Mucosa of stomach (tissue), 1 donor: ENCODE measurements around the gene UVRAG.
"Not testable (repeated sequence)": the region's sequence is repeated elsewhere in the genome, so short reads cannot be mapped to it uniquely, and the experiment has no call there.

Source experiments
- H3K27me3 ChIP-seq: one replicate; pipeline ENCODE4 v1.7.0; 2013; ENCODE audit warnings: mild to moderate bottlenecking, low read length; ENCODE audit not compliant: control insufficient read depth, insufficient read depth
- H3K36me3 ChIP-seq: one replicate; pipeline ENCODE4 v1.7.0; 2013; ENCODE audit warnings: low read length; ENCODE audit not compliant: control insufficient read depth, insufficient read depth
- H3K4me1 ChIP-seq: one replicate; pipeline ENCODE4 v1.7.0; 2013; ENCODE audit warnings: mild to moderate bottlenecking, low read length; ENCODE audit not compliant: control insufficient read depth, insufficient read depth
- H3K4me3 ChIP-seq: one replicate; pipeline ENCODE4 v1.7.0; 2013; ENCODE audit warnings: low read length
- H3K9ac ChIP-seq: one replicate; pipeline ENCODE4 v1.7.0; 2013; ENCODE audit warnings: mild to moderate bottlenecking, low read length, moderate library complexity
- H3K9me3 ChIP-seq: one replicate; pipeline ENCODE4 v1.7.0; 2013; ENCODE audit warnings: mild to moderate bottlenecking, low read length, moderate library complexity; ENCODE audit not compliant: control insufficient read depth
- donor health status: Pancreatic carcinoma.

Gene UVRAG

GRCh38 chr11:75836417-75836816 lies 21.4 kb downstream of the UVRAG start:
- H3K4me3 ChIP-seq = no peak overlapping the region
- H3K27me3 ChIP-seq = no peaks in the 10 kb centered on the region
- H3K4me1 ChIP-seq = no peaks in the 10 kb centered on the region
- H3K9ac ChIP-seq = no peak overlapping the region
- H3K9me3 ChIP-seq = no peaks in the 10 kb centered on the region
- no peaks in the 10 kb centered on the region for H3K36me3 ChIP-seq

GRCh38 chr11:75839851-75840250 lies 24.8 kb downstream of the UVRAG start:
- H3K27me3 ChIP-seq = no peaks in the 10 kb centered on the region
- H3K9me3 ChIP-seq = no peaks in the 10 kb centered on the region
- no peaks in the 10 kb centered on the region for H3K4me1 ChIP-seq
- H3K9ac ChIP-seq = no peak overlapping the region
- H3K36me3 ChIP-seq = no peaks in the 10 kb centered on the region
- H3K4me3 ChIP-seq = no peak overlapping the region

GRCh38 chr11:75840522-75840921 lies 25.5 kb downstream of the UVRAG start:
- no peaks in the 10 kb centered on the region for H3K36me3 ChIP-seq
- no peaks in the 10 kb centered on the region for H3K9me3 ChIP-seq
- H3K9ac ChIP-seq = no peak overlapping the region
- H3K4me1 ChIP-seq = no peaks in the 10 kb centered on the region
- H3K4me3 ChIP-seq = no peak overlapping the region
- no peaks in the 10 kb centered on the region for H3K27me3 ChIP-seq

- Histone ChIP-seq H3K36me3 (no peaks in the 10 kb centered on the region), H3K9me3 (no peaks in the 10 kb centered on the region), H3K9ac (no peak overlapping the region), H3K4me3 (no peak overlapping the region), H3K4me1 (no peaks in the 10 kb centered on the region), H3K27me3 (no peaks in the 10 kb centered on the region)
These were observed 26.7 kb downstream of the UVRAG start for GRCh38 chr11:75841739-75842138.

- H3K9me3 ChIP-seq = no peaks in the 10 kb centered on the region
- no peak overlapping the region for H3K4me3 ChIP-seq
- H3K4me1 ChIP-seq = no peaks in the 10 kb centered on the region
- no peak overlapping the region for H3K9ac ChIP-seq
- no peaks in the 10 kb centered on the region for H3K27me3 ChIP-seq
- H3K36me3 ChIP-seq = no peaks in the 10 kb centered on the region
These were observed 30.3 kb downstream of the UVRAG start for GRCh38 chr11:75845324-75845723.

GRCh38 chr11:75849894-75850293 lies 34.9 kb downstream of the UVRAG start:
- Histone ChIP-seq H3K27me3 (no peaks in the 10 kb centered on the region), H3K4me3 (no peak overlapping the region), H3K9me3 (no peaks in the 10 kb centered on the region), H3K9ac (no peak overlapping the region), H3K4me1 (peaks cover 8% of the 10 kb centered on the region), H3K36me3 (no peaks in the 10 kb centered on the region)

- Histone ChIP-seq H3K27me3 (no peaks in the 10 kb centered on the region), H3K36me3 (no peaks in the 10 kb centered on the region), H3K4me1 (peaks cover 8% of the 10 kb centered on the region), H3K9ac (no peak overlapping the region), H3K4me3 (no peak overlapping the region), H3K9me3 (no peaks in the 10 kb centered on the region)
These were observed 35.8 kb downstream of the UVRAG start for GRCh38 chr11:75850787-75851186.

GRCh38 chr11:75851203-75851602 lies 36.2 kb downstream of the UVRAG start:
- Histone ChIP-seq H3K4me3 (peak overlapping the region; percentile 1), H3K9me3 (no peaks in the 10 kb centered on the region), H3K36me3 (no peaks in the 10 kb centered on the region), H3K9ac (no peak overlapping the region), H3K4me1 (peaks cover 8% of the 10 kb centered on the region), H3K27me3 (no peaks in the 10 kb centered on the region)

GRCh38 chr11:75852406-75853017 lies 37.5 kb downstream of the UVRAG start:
- no peaks in the 10 kb centered on the region for H3K27me3 ChIP-seq
- no peak overlapping the region for H3K4me3 ChIP-seq
- no peaks in the 10 kb centered on the region for H3K9me3 ChIP-seq
- peaks cover 18% of the 10 kb centered on the region for H3K4me1 ChIP-seq
- H3K9ac ChIP-seq = no peak overlapping the region
- no peaks in the 10 kb centered on the region for H3K36me3 ChIP-seq

- not testable (repeated sequence) for H3K9me3 ChIP-seq, H3K9ac ChIP-seq, H3K4me3 ChIP-seq, H3K36me3 ChIP-seq, H3K27me3 ChIP-seq
- H3K4me1 ChIP-seq = peaks cover 25% of the 10 kb centered on the region
These were observed 38.6 kb downstream of the UVRAG start for GRCh38 chr11:75853563-75853962.

GRCh38 chr11:75853971-75854370 lies 39.0 kb downstream of the UVRAG start:
- H3K4me3 ChIP-seq = no peak overlapping the region
- H3K4me1 ChIP-seq = peaks cover 29% of the 10 kb centered on the region
- H3K9ac ChIP-seq = no peak overlapping the region
- no peaks in the 10 kb centered on the region for H3K27me3 ChIP-seq
- H3K9me3 ChIP-seq = no peaks in the 10 kb centered on the region
- H3K36me3 ChIP-seq = no peaks in the 10 kb centered on the region

- H3K4me3 ChIP-seq = no peak overlapping the region
- no peaks in the 10 kb centered on the region for H3K27me3 ChIP-seq
- peaks cover 30% of the 10 kb centered on the region for H3K4me1 ChIP-seq
- no peaks in the 10 kb centered on the region for H3K36me3 ChIP-seq
- H3K9ac ChIP-seq = no peak overlapping the region
- no peaks in the 10 kb centered on the region for H3K9me3 ChIP-seq
These were observed 40.2 kb downstream of the UVRAG start for GRCh38 chr11:75855206-75855605.

GRCh38 chr11:75856912-75857311 lies 41.9 kb downstream of the UVRAG start:
- H3K9ac ChIP-seq = no peak overlapping the region
- no peaks in the 10 kb centered on the region for H3K27me3 ChIP-seq
- H3K36me3 ChIP-seq = no peaks in the 10 kb centered on the region
- peaks cover 26% of the 10 kb centered on the region for H3K4me1 ChIP-seq
- H3K4me3 ChIP-seq = no peak overlapping the region
- H3K9me3 ChIP-seq = no peaks in the 10 kb centered on the region
